ENCODE results near the gene ATP6V0D1. TPM values are rescaled to one million over a fixed set of nuclear protein-coding genes. Genes with fewer than 3 reads are reported as not detected.

ATP6V0D1 gene
- total and polyA plus RNA-seq, 2 experiments from 2014 or later, result 20.6 to 68.7 TPM

GRCh38 chr16:67460961-67461360 is 20.0 kb downstream of the ATP6V0D1 start:
- DNase-seq (ENCODE audit: low spot score), result no peak
- H2AFZ ChIP-seq, result no peak overlapping the region
- H3K4me2 ChIP-seq, result no peak overlapping the region
- no peaks in the 10 kb centered on the region for H3F3A ChIP-seq (replicated peaks; ENCODE audit: low read depth)
- no peaks in the 10 kb centered on the region for H3K27me3 ChIP-seq (ENCODE audit: insufficient read depth)
- TF ChIP-seq REST (IDR thresholded peaks at IDR 0.05; ENCODE audit: unreplicated experiment), result no peak
- H3K9me2 ChIP-seq (ENCODE audit: insufficient read depth), result no peaks in the 10 kb centered on the region
- H3K4me3 ChIP-seq, result no peak overlapping the region
- no peaks in the 10 kb centered on the region for H3K36me3 ChIP-seq (ENCODE audit: insufficient read depth)
- no peaks in the 10 kb centered on the region for H3K79me2 ChIP-seq (replicated peaks; ENCODE audit: insufficient read depth)
- Mint-ChIP-seq H3K27ac (no peak overlapping the region), H3K36me3 (ENCODE audit: low read depth) (no peaks in the 10 kb centered on the region), H3K4me3 (no peak overlapping the region), H3K27me3 (ENCODE audit: insufficient read depth, low read depth, poor library complexity) (peaks cover 6% of the 10 kb centered on the region), H3K9me3 (no peaks in the 10 kb centered on the region), H3K4me1 (peaks cover 10% of the 10 kb centered on the region)
- no peaks in the 10 kb centered on the region for H3K4me1 ChIP-seq (ENCODE audit: insufficient read depth)
- peaks cover 6% of the 10 kb centered on the region; the same call in 1 of the 2 replicates for H4K20me1 ChIP-seq (replicated peaks; ENCODE audit: insufficient read depth)
- H3K27ac ChIP-seq (ENCODE audit: low read depth), result no peak overlapping the region
- no peak for ATAC-seq

- H3K9me2 ChIP-seq (ENCODE audit: insufficient read depth), result no peaks in the 10 kb centered on the region
- no peak overlapping the region for H3K4me2 ChIP-seq
- DNase-seq (ENCODE audit: low spot score) (no peak), ATAC-seq (no peak)
- no peak overlapping the region for H3K27ac Mint-ChIP-seq
- no peaks in the 10 kb centered on the region for H3K79me2 ChIP-seq (replicated peaks; ENCODE audit: insufficient read depth)
- no peaks in the 10 kb centered on the region for H3F3A ChIP-seq (replicated peaks; ENCODE audit: low read depth)
- H3K27ac ChIP-seq (ENCODE audit: low read depth), result no peak overlapping the region
- H3K4me3 ChIP-seq, result no peak overlapping the region
- peaks cover 6% of the 10 kb centered on the region for H3K27me3 Mint-ChIP-seq (ENCODE audit: insufficient read depth, low read depth, poor library complexity)
- no peaks in the 10 kb centered on the region for H3K36me3 Mint-ChIP-seq (ENCODE audit: low read depth)
- H3K4me1 Mint-ChIP-seq, result peaks cover 5% of the 10 kb centered on the region
- H3K27me3 ChIP-seq (ENCODE audit: insufficient read depth), result no peaks in the 10 kb centered on the region
- H4K20me1 ChIP-seq (replicated peaks; ENCODE audit: insufficient read depth), result peaks cover 5% of the 10 kb centered on the region; the same call in 1 of the 2 replicates
- no peak overlapping the region for H3K4me3 Mint-ChIP-seq
- H2AFZ ChIP-seq, result no peak overlapping the region
- H3K9me3 Mint-ChIP-seq, result no peaks in the 10 kb centered on the region
- no peak for TF ChIP-seq POLR2AphosphoS5 (IDR thresholded peaks at IDR 0.05; ENCODE audit: low read depth)
- TF ChIP-seq CTCF (conservative IDR thresholded peaks at IDR 0.05; ENCODE audit: low read depth in 2 of 2), result no peak
- no peak for TF ChIP-seq JUNB (IDR thresholded peaks at IDR 0.05; ENCODE audit: unreplicated experiment)
- no peak for TF ChIP-seq STAT1 (IDR thresholded peaks at IDR 0.05; ENCODE audit: unreplicated experiment)
- TF ChIP-seq EZH2 (IDR thresholded peaks at IDR 0.05; ENCODE audit: low read depth, unreplicated experiment), result no peak
- no peak for TF ChIP-seq CREB1 (CRISPR knock-in tag; IDR thresholded peaks at IDR 0.05; ENCODE audit: low read depth)
- no peaks in the 10 kb centered on the region for H3K36me3 ChIP-seq (ENCODE audit: insufficient read depth)
- H3K4me1 ChIP-seq (ENCODE audit: insufficient read depth), result no peaks in the 10 kb centered on the region
These were observed 20.8 kb downstream of the ATP6V0D1 start for GRCh38 chr16:67460168-67460567.
